ENCODE measurements around the gene THADA. TPM values are rescaled to one million over a fixed set of nuclear protein-coding genes. Genes with fewer than 3 reads are reported as not detected.
A peak's percentile ranks its signal among the peaks of the same experiment; 100 is the strongest.

THADA gene
- total RNA-seq, 2 donors from 2014 or later, result 14.5 to 16.1 TPM

- H3K27me3 ChIP-seq, result no peaks in the 10 kb centered on the region
- peaks cover 0 to 66% of the 10 kb centered on the region in 2 donors for H3K4me1 ChIP-seq
- H3K9me3 ChIP-seq, result no peaks in the 10 kb centered on the region
- H3K36me3 ChIP-seq, result no peaks in the 10 kb centered on the region
- H3K27ac ChIP-seq, result peak overlapping the region; percentile 76 to 84
- no peak overlapping the region for H3K4me3 ChIP-seq
- no peak for DNase-seq (ENCODE audit: low spot score)
- TF ChIP-seq CTCF (IDR thresholded peaks at IDR 0.05), result no peak
These were observed 291.9 kb downstream of the THADA start for GRCh38 chr2:43303889-43304288.

GRCh38 chr2:43302961-43303494 is 292.8 kb downstream of the THADA start:
- Histone ChIP-seq H3K36me3 (no peaks in the 10 kb centered on the region), H3K4me1 (peaks cover 0 to 66% of the 10 kb centered on the region in 2 donors), H3K4me3 (no peak overlapping the region), H3K27me3 (no peaks in the 10 kb centered on the region), H3K9me3 (no peaks in the 10 kb centered on the region), H3K27ac (peak overlapping the region; percentile 76 to 84)
- DNase-seq (ENCODE audit: low spot score), result no peak
- no peak for TF ChIP-seq CTCF (IDR thresholded peaks at IDR 0.05)

GRCh38 chr2:43302182-43302960 is 293.5 kb downstream of the THADA start:
- Histone ChIP-seq H3K9me3 (no peaks in the 10 kb centered on the region), H3K36me3 (no peaks in the 10 kb centered on the region), H3K4me3 (no peak overlapping the region), H3K27ac (peak overlapping the region; percentile 76 to 84), H3K4me1 (peaks cover 0 to 66% of the 10 kb centered on the region in 2 donors), H3K27me3 (no peaks in the 10 kb centered on the region)
- no peak for TF ChIP-seq CTCF (IDR thresholded peaks at IDR 0.05)
- no peak for DNase-seq (ENCODE audit: low spot score)

- Histone ChIP-seq H3K4me1 (peaks cover 0 to 54% of the 10 kb centered on the region in 2 donors), H3K4me3 (no peak overlapping the region), H3K36me3 (no peaks in the 10 kb centered on the region), H3K9me3 (no peaks in the 10 kb centered on the region), H3K27ac (peak overlapping the region; percentile 33 to 84), H3K27me3 (no peaks in the 10 kb centered on the region)
- peak; percentile 75 for DNase-seq (ENCODE audit: low spot score)
- TF ChIP-seq CTCF (IDR thresholded peaks at IDR 0.05), result no peak
These were observed 294.9 kb downstream of the THADA start for GRCh38 chr2:43300781-43301583.

GRCh38 chr2:43300222-43300621 is 295.6 kb downstream of the THADA start:
- Histone ChIP-seq H3K36me3 (no peaks in the 10 kb centered on the region), H3K4me3 (no peak overlapping the region), H3K4me1 (peaks cover 0 to 49% of the 10 kb centered on the region in 2 donors), H3K27ac (peak overlapping the region; percentile 33 to 84), H3K27me3 (no peaks in the 10 kb centered on the region), H3K9me3 (no peaks in the 10 kb centered on the region)
- no peak for TF ChIP-seq CTCF (IDR thresholded peaks at IDR 0.05)
- DNase-seq (ENCODE audit: low spot score), result peak; percentile 0

All from right atrium auricular region (tissue), 2 donors.